Tibial artery (tissue), 4 donors: ENCODE data around the gene CORO1C.

Experiments used
- DNase-seq, 2 donors: peaks; one replicate each; pipeline ENCODE4 v3.0.0-alpha.2; 2019
- H3K27ac ChIP-seq, 2 donors: fragments of 200-600 bp; sonication (generic) in 1 of 2; 1 replicate in 1 of 2; 2 replicates in 1 of 2; pipeline ENCODE4 v1.5.1; 2018 to 2019; ENCODE audit warnings: mild to moderate bottlenecking in 1 of 2
- H3K27me3 ChIP-seq, 2 donors: fragments of 200-600 bp; sonication (generic) in 1 of 2; one replicate each; pipeline versions ENCODE4 v1.5.1 to v1.6.0; 2016 to 2019
- H3K36me3 ChIP-seq, 3 donors: fragments of 200-600 bp; sonication (generic) in 2 of 3; one replicate each; pipeline ENCODE4 v1.5.1; 2016 to 2019; ENCODE audit warnings: mild to moderate bottlenecking in 2 of 3
- H3K4me1 ChIP-seq, 4 donors: fragments of 200-600 bp; sonication (generic) in 2 of 4; 1 replicate in 3 of 4; 2 replicates in 1 of 4; pipeline ENCODE4 v1.5.1; 2016 to 2019
- H3K4me3 ChIP-seq, 2 donors: fragments of 200-600 bp; sonication (generic) in 1 of 2; 1 replicate in 1 of 2; 2 replicates in 1 of 2; pipeline ENCODE4 v1.5.1; 2018 to 2019; ENCODE audit warnings: mild to moderate bottlenecking in 2 of 2
- H3K9me3 ChIP-seq, 3 donors: fragments of 200-600 bp; sonication (generic) in 1 of 3; one replicate each; pipeline ENCODE4 v1.5.1; 2016 to 2019
- intact Hi-C: fragments of 100-400 bp; cut with DNase I; formaldehyde crosslinking; loops from one replicate; pipeline ENCODE4 v1.15.0; 2023; ENCODE audit warnings: low total_unique reads
- TF ChIP-seq, protein P1 (sequence below), 2 experiments: fragments of 200-600 bp in 1 of 2; fragments of 450-650 bp in 1 of 2; IDR thresholded peaks; one replicate each; pipeline ENCODE4 v1.5.1; 2017 to 2019; ENCODE audit warnings: antibody characterized with exemption in 2 of 2, mild to moderate bottlenecking in 1 of 2, moderate library complexity in 1 of 2

The CORO1C gene

GRCh38 chr12:108731866-108732461 lies 646 bp upstream of the CORO1C start:
- intact Hi-C loops = loop anchor here (2.0 to 5.0 kb wide), 6 partner anchors 40 to 170 kb away; partner anchors contain the start of genes ISCU and SART3
- Histone ChIP-seq H3K27ac (peak overlapping the region; percentile 96 to 100), H3K27me3 (no peaks in the 10 kb centered on the region), H3K4me1 (peaks cover 0 to 41% (median 12%) of the 10 kb centered on the region in 4 donors), H3K36me3 (no peaks in the 10 kb centered on the region), H3K4me3 (peak overlapping the region; percentile 87 to 100), H3K9me3 (no peaks in the 10 kb centered on the region)
- TF ChIP-seq, protein P1, sequence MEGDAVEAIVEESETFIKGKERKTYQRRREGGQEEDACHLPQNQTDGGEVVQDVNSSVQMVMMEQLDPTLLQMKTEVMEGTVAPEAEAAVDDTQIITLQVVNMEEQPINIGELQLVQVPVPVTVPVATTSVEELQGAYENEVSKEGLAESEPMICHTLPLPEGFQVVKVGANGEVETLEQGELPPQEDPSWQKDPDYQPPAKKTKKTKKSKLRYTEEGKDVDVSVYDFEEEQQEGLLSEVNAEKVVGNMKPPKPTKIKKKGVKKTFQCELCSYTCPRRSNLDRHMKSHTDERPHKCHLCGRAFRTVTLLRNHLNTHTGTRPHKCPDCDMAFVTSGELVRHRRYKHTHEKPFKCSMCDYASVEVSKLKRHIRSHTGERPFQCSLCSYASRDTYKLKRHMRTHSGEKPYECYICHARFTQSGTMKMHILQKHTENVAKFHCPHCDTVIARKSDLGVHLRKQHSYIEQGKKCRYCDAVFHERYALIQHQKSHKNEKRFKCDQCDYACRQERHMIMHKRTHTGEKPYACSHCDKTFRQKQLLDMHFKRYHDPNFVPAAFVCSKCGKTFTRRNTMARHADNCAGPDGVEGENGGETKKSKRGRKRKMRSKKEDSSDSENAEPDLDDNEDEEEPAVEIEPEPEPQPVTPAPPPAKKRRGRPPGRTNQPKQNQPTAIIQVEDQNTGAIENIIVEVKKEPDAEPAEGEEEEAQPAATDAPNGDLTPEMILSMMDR (IDR thresholded peaks at IDR 0.05) = no peak
- peak; percentile 100 for DNase-seq

DNA sequence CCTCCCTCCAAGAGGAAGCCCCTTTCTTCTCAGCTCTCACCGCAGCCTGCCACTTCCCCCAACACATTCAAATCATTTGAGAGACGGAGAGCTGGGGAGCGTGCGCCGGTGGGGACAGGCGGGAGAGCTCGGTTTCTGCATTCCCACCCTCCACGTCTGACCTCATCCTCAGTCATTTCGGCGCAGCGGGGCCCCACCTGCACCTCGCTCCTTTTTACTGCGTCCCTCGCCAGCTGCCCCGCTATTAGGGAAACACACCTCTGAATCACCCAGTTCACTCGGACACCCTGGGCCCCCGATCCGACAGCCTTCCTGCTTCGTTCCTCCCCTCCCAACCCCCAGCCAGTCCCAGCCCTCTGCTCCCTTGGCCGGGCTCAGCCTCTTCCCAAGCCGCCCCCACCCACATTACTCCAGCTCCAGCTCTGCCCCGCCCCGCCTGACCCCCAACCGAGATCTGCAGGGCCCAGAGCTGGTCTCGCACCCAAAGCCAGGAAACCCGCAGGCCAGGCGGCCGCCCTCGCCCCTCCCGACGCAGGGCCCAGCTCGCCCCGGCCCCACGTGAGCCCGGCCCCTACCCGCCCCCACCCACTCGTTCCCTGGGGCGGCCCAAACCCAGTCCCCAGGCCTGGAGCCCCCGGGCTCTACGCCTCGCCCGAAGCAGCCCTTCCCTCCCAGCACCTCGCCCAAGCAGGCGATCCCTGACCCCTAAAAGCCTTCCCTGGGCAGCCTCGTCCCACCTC lies 783 bp downstream of the CORO1C start:
- Histone ChIP-seq H3K27me3 (no peaks in the 10 kb centered on the region), H3K4me3 (peak overlapping the region; percentile 87 to 100), H3K36me3 (no peaks in the 10 kb centered on the region), H3K27ac (peak overlapping the region; percentile 96 to 100), H3K4me1 (peaks cover 0 to 55% (median 19%) of the 10 kb centered on the region in 4 donors), H3K9me3 (no peaks in the 10 kb centered on the region)
- intact Hi-C loops = loop anchor here (2.0 to 5.0 kb wide), 6 partner anchors 38 to 168 kb away; partner anchors contain the start of genes ISCU and SART3
- TF ChIP-seq, protein P1 (IDR thresholded peaks at IDR 0.05) = no peak
- DNase-seq = peak; percentile 75 to 86

GRCh38 chr12:108729612-108730364 lies 1.5 kb downstream of the CORO1C start:
- Histone ChIP-seq H3K36me3 (no peaks in the 10 kb centered on the region), H3K27me3 (no peaks in the 10 kb centered on the region), H3K4me1 (peaks cover 0 to 63% (median 26%) of the 10 kb centered on the region in 4 donors), H3K4me3 (peak overlapping the region; percentile 87 to 100), H3K27ac (peak overlapping the region; percentile 96 to 100), H3K9me3 (no peaks in the 10 kb centered on the region)
- no peak for DNase-seq
- TF ChIP-seq, protein P1 (IDR thresholded peaks at IDR 0.05) = no peak
- intact Hi-C loops = loop anchor here (2.0 to 5.0 kb wide), 6 partner anchors 37 to 167 kb away; partner anchors contain the start of genes ISCU and SART3

DNA sequence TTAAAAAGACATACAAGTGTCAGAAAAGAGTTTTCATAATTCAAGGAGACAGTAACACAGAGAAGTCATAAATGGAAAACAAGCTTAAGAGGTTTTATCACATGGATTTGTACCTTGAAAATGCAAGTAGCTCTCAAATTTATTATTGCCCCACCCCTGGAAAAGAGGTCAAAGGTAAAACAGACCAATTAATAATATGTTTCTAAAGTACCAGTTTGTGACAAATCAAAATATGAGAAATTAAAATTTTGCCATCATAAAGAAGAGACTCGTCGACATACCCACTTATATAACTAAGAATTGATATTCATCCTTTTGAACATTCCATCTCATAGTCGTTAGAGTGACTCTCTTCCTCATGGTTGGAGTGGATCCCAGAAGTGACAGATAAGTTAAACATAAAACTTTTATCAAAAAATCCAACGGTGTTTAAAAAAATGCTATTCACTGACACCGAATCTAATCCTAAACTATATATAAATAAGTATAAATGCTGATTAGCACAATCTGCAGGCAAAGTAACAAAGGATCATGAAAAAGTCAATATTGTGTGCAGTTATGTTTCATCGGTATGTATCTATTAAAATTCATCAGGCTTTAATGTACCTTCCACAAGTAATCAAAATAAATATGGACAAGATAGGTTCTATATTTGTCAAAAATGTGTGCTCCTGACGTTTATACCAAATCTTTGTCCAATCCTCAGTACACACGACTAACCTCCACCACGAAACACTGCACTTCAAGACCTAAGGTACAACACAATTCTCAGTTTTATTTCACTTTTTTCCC lies 2.3 kb downstream of the CORO1C start:
- H3K27me3 ChIP-seq = no peaks in the 10 kb centered on the region
- no peaks in the 10 kb centered on the region for H3K9me3 ChIP-seq
- H3K36me3 ChIP-seq = no peaks in the 10 kb centered on the region
- H3K4me1 ChIP-seq = peaks cover 0 to 66% (median 32%) of the 10 kb centered on the region in 4 donors
- TF ChIP-seq, protein P1 (IDR thresholded peaks at IDR 0.05) = no peak
- H3K27ac ChIP-seq = peak overlapping the region; percentile 96 to 100
- intact Hi-C loops = no loop called here
- no peak for DNase-seq
- H3K4me3 ChIP-seq = peak overlapping the region; percentile 87 to 100
